Umbilical cord (tissue), 2 donors: ENCODE measurements around the gene RERG. TPM values are rescaled to one million over a fixed set of nuclear protein-coding genes. Genes with fewer than 3 reads are reported as not detected.
"Not testable (repeated sequence)": the region's sequence is repeated elsewhere in the genome, so short reads cannot be mapped to it uniquely, and the experiment has no call there.

ENCODE experiments used
- DNase-seq: peaks from one replicate; pipeline ENCODE4 v3.0.0-alpha.2; 2015; ENCODE audit warnings: low spot score
- total RNA-seq: library from RNA; depleted of rRNA; stranded (reverse); fragments of >200 nt; gene quantifications from one replicate; pipeline ENCODE4 v1.2.3, GENCODE V29; 2014; ENCODE audit warnings: low replicate concordance; ENCODE audit not compliant: insufficient read depth

The RERG gene, protein sequence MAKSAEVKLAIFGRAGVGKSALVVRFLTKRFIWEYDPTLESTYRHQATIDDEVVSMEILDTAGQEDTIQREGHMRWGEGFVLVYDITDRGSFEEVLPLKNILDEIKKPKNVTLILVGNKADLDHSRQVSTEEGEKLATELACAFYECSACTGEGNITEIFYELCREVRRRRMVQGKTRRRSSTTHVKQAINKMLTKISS
- total RNA-seq, result 33.7 TPM

DNA sequence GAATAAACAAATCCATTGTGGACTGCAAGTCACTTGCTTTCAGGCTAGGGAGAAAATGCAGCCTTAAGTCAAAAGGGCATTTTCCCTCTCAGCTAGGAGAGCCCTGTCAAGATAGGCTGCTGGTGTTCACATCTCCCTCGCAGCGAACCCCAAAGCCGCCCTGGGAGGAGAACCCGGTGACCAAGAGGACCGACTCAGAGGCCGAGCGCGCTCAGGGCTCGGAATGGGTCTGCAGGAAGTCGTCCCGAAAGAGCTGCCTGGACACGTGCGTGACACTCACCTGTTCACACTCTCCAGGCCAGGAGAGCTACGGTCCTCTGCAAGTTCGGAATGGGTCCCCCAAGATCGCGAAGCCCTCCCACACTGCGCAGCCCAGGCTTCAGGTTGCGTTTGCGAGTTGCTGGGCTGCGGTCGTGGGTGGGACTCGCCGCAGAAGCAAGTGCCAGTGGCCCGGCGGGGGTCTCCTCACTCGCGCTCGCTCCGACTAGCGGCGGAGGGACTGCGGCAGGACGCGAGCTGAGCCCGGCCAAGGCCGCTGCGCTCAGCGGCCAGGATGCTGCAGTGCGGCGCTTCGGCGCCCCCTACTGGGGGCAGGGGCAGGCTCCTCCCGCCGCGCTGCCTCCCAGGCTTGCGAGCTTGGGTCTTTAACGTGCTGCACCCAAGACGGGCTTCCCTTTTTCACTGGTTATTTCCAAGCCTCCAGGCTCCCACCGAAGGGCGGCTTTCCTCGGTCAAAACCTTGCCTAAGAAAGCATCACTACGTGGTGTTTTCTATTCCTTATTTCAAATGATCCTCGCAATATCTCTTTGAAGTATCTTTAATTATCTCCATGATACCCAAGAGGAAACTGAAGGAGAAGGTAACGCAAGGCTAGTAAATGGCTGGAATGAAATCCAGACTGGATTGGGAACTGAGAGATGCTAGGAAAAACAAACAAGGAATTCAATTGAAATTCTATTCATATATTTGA lies at the start of gene RERG:
RERG (minus strand) TSS at position 503 of the 971 bp plus-strand sequence. CDS start 3,928 bp downstream, outside the sequence.
- DNase-seq, result peak; percentile 88

DNA sequence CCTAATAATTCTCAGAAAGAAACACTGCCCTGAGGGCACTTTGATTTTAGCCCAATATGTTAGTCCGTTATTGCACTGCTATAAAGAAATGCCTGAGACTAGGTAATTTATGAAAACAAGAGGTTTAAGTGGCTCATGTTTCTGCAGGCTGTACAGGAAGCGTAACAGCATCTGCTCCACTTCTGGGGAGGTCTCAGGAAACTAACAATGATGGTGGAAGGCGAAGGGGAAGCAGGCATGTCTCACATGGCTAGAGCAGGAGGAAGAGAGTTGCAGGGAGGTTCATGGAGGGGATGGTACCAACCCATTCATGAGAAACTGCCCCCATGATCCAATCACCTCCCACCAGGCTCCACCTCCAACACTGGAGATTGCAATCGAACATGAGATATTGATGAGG lies 49.4 kb upstream of the RERG start:
- no peak for DNase-seq

DNA sequence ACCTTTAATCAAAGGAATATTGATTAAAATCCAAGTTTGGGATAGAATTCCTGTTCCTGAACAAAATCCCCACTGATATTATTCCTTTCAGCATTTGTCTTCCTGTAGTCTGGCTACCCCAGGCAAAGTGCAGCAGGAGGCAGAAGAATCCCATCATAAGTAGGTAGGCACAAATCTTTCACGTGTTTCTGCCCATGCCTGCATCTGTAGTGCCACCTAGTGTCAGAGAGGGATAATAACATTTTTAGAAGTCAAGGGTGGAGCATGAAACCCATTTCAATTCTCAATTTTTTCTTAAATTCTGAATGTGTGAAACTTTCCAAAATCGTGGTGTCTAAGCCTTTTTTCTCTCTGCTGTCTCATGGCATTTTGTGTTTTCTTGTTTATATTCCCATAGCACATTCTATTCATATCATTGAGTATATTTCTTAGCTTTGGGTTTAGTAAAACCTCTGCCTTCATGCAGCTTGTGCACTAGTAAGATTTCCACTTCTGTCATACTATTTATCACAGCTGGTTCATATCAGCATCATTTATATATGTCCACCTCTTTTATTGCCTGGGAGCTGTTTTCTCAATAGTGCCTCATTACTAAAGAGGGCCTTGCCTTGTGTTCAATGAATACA lies 47.8 kb upstream of the RERG start:
- peak; percentile 70 for DNase-seq

DNA sequence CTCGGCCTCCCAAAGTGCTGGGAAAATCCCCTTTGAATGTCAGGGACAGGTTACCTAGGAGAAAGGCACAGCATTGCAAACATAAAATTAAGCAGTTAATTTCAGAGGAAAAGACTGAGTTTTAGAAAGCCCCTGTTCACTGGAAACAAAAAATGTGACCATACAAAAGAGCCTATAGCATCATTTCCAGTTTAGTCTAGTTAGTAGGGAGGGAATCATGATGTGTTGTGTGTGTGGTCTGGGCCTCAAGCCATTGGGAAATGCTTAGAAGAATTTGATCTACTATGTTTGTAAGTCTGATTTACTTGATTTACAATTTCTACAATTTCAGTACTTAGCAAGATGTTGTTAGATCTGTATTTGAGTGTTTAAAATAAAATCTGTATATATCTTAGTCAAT lies 47.1 kb upstream of the RERG start:
- DNase-seq, result no peak

- no peak for DNase-seq
Observed at GRCh38 chr12:15265875-15266274, 44.7 kb upstream of the RERG start.

DNA sequence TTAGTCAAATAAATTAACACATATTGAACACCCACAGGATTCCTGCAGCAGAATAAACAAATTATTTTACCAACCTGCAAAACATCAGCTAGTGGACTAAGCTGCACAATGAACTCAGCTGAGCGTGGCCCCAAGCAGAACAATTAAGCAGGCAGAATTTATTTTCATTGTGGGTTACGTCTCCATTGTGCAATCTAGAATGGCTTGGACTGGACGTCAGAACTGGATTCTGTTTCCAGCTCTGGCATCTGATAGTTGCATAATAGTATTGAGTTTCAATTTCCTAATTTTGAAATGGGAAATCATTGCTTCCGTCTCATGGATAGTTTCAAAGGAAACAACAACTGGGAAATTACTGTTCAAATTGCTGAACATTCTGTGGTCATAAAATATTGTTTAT lies 35.5 kb upstream of the RERG start:
- DNase-seq, result no peak

DNA sequence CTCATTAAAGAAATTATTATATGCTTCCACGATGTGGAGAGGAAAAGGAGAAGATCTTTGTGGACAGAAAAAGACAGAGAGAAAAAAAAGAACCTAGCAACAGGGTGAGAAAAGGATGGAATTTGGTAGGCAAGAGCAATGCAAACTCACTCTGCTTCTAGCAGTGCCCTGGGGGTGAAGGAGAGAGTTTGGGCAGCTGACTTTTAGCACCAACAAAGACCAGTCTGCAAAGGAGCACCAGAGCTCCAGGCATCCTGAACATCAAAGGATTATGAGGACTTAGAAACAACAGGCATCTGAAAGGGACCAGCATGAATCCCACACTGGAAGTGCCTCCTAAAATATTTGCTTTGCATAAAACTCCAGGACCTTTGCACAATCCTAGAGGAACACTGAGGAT lies 32.8 kb upstream of the RERG start:
- DNase-seq, result no peak

DNA sequence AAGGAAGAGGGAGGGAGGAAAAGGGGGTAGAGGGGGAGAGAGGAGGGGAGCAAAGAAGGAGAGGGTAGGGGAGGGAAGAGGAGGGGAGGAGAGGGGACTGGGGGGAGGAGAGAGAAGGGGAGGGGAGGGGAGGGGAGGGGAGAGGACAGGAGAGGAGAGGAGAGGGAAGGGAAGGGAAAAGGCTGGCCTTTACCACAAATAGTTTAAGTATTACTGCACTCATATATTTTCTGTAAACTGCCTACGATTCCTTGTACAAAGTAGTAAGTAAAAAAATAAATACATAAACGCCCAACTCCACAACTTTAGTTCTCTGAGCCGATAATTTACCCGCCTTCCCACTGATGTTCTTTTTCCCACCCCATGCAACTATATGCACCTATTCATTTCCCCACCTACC lies 23.7 kb upstream of the RERG start:
- no peak for DNase-seq

GRCh38 chr12:15244341-15244740 lies 23.1 kb upstream of the RERG start:
- no peak for DNase-seq

GRCh38 chr12:15243102-15243501 lies 21.9 kb upstream of the RERG start:
- DNase-seq, result no peak

GRCh38 chr12:15240898-15241297 lies 19.7 kb upstream of the RERG start:
- DNase-seq, result no peak

- DNase-seq, result no peak
Observed at GRCh38 chr12:15234508-15234907, 13.3 kb upstream of the RERG start.

DNA sequence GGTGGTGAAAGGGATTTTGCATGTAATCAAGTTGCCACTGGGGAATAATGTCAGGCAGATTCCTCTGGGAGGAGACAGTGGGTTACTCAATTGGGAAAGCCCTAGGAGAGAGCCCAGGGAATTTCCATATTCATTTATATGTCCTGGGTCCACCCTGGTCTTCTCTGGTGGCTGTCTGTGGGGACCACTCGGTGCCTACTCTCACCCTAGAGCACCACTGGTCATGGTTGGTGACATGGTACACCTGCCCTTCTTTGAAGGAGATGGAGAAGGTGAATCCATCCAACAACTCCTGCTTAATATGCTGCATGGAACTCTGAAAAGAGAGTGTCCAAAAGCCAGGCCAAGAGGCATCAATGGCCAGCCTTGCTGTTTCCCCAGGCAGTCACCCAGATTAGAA lies 12.8 kb upstream of the RERG start:
- DNase-seq, result no peak

DNA sequence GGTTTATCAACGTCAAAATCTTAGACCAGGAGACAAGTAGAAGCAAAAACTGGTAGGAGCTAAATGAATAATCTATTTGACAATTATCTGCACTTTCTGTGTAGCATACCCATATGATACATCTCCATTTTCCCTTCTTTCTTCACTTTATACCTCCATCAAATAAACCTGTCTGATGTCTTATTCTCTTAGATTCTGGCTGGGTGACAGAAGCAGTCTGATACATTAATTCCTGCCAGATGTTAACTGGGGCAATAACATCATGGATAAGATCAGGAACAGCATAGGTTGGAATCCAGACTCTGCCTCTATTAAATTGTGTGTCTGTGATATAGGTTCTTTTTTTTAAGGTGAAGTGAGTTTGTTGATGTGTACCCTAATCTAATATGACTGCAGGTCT lies 11.7 kb upstream of the RERG start:
- DNase-seq, result no peak

DNA sequence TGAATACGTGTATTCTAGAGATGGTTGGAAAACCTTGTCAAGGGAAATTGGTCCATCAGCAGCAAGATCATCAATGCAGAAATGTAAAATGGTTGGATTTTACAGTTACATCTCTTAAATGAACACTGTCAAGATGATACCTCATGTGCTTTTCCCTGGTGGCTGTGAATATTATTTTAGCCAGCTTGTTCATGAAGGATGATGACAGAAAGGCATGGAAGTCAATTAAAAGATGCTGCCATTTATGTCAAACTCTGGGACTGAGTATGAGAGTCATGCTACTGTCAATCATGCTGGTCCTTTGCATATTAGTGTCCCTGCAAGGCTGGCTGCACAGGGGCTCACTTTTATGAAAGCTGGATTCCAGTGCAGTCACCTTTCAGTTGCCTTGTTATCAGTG lies 10.3 kb upstream of the RERG start:
- no peak for DNase-seq

DNA sequence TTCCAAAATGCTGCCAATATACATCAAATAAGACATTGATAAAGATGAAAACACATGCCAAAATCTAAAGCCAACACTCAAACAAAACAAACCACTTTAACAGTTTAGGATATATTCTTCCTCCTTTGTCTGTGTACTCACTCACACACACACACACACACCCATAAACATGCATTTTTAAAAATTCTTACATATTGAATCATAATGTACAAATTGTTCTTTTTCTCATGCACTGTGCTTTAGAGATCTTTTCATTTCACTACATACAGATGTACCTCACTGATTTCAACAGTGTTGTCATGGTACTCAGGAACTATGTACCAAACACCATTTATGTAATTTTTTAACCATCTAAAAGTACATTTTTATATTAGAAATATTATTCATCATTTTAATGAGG lies 9.5 kb upstream of the RERG start:
- DNase-seq, result no peak

DNA sequence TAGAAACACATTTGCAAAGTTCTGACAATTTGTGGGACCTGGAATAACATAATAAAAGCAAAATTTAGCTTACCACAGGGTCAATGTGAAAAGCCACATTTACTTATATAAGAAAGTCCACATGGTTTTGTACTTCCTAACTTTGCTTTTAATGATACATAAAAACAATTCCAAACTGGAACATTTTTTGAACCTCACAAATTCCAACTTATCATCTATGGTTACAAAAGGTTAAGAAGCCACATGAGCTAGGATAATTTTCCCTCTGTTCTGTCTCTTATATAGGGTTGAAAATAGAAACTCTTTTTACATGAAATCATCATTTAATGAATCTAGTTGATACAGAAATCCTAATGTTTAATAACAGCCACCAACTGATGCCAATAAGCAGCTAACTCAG lies 8.9 kb upstream of the RERG start:
- DNase-seq, result no peak

GRCh38 chr12:15227004-15227679 lies 5.9 kb upstream of the RERG start:
- peak; percentile 61 for DNase-seq

DNA sequence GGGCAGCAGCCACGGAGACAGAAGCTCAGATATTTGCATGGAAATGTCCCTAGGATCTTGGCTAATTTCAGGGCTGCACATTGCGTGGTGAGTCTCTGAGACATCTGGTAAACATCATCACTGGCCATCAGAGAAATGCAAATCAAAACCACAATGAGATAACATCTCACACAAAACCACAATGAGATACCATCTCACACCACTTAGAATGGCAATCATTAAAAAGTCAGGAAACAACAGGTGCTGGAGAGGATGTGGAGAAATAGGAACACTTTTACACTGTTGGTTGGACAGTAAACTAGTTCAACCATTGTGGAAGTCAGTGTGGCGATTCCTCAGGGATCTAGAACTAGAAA lies 4.6 kb upstream of the RERG start:
- not testable (repeated sequence) for DNase-seq

- no peak for DNase-seq
Observed at GRCh38 chr12:15225136-15225862, 4.1 kb upstream of the RERG start.

DNA sequence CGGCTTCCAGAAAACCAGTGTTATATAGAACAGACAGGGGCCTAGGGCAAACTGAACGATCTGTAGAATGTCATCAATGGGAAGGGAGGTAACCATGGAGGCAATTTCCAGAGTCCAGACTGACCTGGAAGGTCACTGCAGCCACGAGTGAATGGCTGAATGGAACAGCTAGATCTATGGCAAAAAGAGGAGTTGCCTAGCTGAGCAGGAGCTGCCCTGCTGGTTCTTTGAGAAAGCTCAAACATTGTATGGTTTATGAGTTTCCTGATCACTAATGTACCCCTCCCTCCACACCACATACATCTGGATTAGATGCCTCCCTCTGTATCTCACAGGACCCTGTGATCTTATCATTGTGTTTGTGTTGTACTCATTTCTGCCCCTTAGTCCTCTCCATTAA lies 1.0 kb upstream of the RERG start:
- DNase-seq, result no peak
